Tibial nerve (tissue), 4 donors: ENCODE results near the gene GRB7.

Source experiments
- CTCF ChIP-seq, 5 experiments: fragments of 200-600 bp in 3 of 5; fragments of 450-650 bp in 2 of 5; sonication (generic) in 3 of 5; IDR thresholded peaks; one replicate each; pipeline ENCODE4 v1.5.1; 2016 to 2019; ENCODE audit warnings: antibody characterized with exemption in 5 of 5, mild to moderate bottlenecking in 3 of 5, moderate library complexity in 2 of 5
- EP300 ChIP-seq, 2 donors: sonication (generic); formaldehyde crosslinking; IDR thresholded peaks; one replicate each; pipeline ENCODE4 v1.6.1; 2017; ENCODE audit warnings: antibody characterized with exemption in 2 of 2, mild to moderate bottlenecking in 1 of 2
- POLR2A ChIP-seq, 2 donors: fragments of 450-650 bp; IDR thresholded peaks; one replicate each; pipeline ENCODE4 v1.6.1; 2017; ENCODE audit warnings: antibody characterized with exemption in 2 of 2, mild to moderate bottlenecking in 2 of 2, moderate library complexity in 2 of 2

GRCh38 chr17:39763051-39763820, 25.5 kb downstream of the GRB7 start:
- TF ChIP-seq CTCF (IDR thresholded peaks at IDR 0.05) (no peak), POLR2A (IDR thresholded peaks at IDR 0.05) (no peak), EP300 (IDR thresholded peaks at IDR 0.05) (no peak)
